GM21447 (cell line): Measurements from ENCODE around the gene HGFAC.

ENCODE experiments used
- ATAC-seq: cut with Tn5 transposase; IDR thresholded peaks from one replicate; pipeline ENCODE4 v1.9.1; 2021; ENCODE audit not compliant: unreplicated experiment

The HGFAC gene

DNA sequence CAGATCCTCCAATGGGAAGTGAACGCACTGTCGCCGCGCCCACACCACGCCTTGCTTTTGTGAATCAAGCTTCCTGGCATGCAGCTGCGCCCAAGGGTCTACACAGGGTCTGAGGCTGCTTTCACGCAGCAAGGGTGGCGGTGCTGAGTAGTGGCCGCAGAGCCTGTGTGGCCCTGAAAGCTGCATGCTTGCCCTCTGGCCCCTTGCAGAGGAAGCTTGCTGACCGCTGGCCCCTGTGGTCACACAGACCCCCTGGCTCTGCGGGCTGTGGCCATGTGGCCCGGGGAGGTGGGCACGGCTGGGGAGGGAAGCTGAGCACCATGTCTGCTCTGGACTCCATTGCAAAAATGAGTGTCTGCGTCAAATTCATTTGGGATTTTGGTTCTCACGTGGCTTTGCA, 30.1 kb downstream of the HGFAC start:
- no peak for ATAC-seq

DNA sequence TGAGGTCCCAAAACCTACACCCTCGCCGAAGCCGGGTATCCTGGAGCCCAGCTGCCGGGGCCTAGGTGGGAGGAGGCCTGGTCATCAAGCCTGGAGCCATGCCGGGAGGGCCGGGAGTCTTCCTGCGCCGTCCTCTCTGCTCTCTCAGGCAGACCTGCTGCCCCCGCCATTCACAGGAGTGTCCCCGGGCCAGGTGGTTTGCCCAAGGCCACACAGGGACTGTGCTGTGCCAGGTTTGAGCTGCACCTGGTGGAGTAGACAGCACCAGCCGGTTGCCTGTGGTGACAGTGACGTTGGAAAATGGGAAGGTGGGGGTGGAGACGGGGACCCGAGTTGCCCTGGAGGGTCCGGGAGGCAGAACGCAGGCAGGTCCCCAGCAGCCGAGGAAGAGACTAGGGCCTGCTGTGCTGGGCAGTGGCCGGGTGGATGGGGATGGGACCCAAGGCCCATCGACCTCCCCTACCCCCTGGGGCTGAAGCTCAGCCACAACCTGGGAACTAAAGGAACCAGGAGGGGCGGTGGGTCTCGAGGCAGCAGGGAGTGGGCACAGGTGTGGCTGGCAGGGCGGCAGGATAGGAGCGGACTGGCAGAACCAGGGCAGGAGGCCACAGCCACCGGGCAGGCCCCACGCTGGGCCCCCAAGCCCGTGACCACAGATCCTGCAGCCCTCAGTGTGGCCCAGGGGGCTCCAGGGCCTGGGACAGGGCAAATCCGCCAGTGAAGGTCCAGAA, 30.8 kb downstream of the HGFAC start:
- ATAC-seq: no peak

DNA sequence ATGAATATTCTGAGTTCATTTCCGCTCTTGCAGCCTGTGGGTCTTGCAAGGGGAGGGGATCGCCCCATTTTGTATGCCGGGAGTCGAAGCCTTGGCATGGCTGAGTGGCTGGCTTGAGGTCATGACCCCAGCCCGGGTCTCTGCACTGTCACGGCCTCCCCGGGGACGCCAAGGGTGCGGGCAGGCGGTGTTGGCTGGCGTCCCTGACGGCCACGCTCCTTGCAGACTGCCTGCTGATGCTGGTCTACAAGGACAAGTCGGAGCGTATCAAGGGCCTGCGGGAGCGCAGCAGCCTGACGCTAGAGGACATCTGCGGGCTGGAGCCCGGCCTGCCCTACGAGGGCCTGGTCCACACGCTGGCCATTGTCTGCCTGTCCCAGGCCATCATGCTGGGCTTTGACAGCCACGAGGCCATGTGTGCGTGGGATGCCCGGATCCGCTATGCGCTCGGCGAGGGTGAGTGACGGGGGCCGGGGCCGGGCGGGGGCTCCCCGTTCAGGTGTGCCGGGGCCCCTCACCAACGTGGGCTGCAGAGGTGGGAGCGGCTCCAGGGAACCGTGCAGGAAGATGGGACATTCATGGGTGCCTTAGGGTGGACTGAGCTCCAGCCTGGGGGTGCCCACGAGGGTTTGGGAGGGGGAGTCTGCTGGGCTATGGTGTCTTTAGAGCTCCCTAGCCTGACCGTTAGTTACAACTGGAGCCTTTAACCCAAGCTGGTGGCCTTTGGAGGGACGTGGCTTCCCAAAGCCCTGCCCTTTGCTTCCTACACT, 31.6 kb downstream of the HGFAC start:
- ATAC-seq: no peak

DNA sequence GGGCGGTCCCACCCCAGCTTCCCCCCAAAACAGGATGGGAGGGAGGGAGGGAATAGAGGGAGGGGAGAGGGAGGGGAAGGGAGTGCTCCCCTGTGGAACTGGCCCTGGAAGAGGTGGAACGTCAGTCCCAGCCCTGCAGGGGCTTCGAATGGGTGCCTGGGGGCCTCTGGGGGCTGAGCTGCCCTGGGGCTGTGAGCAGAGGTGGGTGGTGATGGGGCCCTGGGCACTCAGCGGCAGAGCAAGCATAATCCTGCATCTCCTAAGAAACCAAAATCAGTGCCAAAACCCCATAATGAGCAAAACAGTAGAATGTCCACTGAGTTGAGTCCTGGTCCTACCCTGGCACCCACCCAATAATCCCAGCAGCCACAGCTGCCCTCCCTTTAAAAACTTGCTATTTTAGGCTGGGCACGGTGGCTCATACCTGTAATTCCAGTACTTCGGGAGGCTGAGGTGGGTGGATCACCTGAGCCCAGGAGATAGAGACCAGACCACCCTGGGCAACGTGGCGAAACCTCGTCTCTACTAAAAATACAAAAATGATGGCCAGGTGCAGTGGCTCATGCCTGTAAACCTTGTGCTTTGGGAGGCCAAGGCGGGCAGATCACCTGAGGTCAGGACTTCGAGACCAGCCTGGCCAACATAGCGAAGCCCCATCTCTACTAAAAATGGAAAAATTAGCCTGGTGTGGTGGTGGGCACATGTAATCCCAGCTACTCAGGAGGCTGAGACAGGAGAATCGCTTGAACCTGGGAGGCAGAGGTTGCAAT, 32.4 kb downstream of the HGFAC start:
- no peak for ATAC-seq

DNA sequence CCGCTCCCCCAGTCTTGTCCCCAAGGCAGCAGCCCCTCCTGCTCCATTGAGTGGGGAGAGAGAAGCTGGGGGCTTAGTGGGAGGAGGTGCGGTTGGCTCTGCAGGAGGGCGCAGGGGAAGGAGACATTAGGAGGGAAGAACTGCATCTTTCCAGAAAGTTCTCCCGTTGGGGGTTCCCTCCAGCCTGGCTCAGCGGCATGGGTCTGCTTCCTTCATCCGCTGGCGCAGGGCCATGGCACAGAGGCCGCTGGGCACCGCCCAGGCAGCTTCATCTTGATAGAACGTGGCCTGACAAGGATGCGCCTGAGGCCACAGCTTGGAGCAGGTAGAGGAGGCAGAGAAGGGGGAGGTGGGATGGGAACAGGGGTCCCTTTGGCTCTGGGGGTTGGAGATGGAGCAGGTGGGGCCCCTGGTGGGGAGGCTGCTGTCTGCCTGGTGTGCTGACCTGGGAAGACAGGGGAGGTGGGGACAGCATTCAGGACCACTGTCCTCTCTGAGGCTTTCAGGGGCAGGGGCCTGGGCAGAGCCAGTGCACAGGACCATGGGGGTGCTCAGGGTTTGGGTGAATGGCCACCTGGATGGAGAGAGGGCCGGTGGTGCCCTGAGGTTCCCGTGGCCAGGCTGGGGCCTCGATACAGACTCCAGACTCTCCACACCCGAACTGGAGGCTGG, 33.4 kb downstream of the HGFAC start:
- ATAC-seq: no peak

DNA sequence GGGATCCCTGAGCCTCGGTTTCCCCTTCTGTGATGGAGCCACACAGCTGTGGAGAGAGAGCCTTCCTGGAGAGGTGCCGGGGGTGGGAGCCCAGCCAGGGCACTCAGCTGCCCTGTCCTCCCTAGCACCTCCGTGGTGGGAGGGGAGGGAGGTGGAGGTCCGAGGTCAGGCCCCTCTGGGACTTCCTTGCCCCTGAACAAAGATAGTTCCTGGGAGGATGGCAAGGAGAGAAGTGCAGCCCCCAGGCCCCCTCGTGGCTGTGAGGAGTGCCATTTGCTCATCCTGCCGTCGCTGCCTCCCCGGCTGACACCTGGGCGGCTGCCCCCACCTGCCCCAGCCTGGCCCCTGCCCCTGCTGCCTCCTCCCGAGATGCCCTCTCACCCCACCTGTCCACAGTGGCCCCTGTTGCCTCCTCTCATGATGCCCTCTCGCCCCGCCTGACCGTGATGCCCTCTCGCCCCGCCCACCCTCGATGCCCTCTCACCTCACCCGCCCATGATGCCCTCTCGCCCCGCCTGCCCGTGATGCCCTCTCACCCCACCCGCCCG, 34.0 kb downstream of the HGFAC start:
- ATAC-seq: no peak

DNA sequence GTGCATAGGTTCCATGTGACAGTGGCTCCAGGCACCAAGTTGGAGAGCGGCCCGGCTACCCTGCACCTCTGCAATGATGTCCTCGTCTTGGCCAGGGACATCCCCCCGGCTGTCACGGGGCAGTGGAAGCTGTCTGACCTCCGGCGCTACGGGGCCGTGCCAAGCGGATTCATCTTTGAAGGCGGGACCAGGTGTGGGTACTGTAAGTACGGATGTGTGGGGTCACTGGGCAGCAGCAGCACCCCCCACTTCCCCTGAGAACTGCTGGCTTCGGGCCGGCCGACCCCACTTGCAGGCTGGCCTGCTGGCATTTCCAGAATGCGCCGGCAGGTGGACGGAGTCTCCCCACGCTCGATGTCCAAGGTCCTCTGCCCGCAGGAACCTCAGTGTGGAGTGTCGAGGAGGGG, 34.6 kb downstream of the HGFAC start:
- no peak for ATAC-seq

DNA sequence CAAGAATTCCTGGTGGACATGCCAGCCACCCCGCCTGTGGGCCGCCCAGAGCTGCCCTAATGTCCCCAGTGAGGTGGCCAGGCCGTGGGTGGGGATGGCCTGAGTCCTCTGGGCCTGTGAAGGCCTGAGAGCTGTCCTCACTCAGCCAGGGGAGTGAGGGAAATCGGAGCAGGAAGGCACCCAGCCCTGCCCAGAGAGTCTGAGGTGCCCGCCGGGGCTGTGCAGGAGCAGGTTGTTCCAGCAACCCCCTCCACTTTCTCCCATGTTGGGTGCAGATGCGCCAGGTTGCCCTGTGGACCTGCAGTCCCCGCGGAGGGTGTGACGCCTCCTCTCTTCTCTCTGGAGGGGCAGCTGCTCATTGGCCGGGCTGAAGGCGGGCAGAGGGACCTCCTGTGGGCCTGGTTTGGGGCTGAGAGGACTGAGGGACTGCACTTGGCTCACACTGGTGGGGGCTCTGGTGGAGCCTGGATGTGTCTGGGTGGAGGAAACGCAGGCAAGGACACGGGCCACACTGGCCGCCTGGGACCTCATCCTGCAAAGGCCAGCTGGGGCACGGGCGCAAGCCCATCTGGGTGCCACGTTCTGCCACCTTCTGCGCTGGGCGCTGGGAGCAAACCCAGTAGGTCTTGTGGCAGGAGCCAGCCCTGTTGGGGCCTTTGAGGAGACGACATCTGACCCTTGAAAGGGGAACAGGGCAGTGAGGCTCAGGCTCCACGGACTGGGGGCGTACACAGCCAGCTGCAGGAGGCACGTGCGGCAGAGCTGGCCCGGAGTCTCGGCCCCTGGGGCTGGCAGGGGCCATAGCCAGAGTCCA, 35.4 kb downstream of the HGFAC start:
- ATAC-seq: no peak

DNA sequence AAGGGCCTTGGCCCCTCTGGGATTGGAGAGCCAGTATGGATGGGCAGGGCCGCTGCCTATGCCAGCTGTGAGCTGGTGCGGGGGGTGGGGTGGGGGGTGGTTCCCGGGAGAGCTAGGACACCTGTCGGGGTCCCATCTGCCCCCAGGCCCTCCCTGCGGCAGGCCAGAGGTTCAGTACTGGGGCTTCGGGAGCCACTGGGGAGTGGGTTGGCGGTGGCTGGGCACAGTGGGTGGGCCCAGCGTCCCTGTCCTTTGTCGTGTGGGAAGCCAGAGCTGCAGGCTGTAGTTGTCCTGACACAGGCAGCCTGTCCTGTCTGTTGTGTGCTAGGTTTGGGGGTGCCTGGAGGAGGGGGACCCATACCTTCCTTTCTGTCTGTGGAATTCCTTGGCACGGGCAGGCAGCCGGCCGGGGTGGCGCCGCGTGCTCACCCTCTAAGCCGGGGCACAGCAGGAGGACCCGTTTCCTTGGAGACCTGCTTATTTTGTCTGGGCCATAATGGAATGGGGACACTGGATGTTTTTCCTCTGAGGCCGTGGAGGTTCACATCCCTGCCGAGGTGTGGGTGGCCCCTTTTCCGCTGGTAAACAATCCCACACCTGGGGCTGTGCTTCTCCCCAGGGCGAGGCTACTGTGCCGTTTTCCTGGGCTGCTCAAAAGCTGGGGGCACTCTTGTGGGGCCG, 36.1 kb downstream of the HGFAC start:
- no peak for ATAC-seq

DNA sequence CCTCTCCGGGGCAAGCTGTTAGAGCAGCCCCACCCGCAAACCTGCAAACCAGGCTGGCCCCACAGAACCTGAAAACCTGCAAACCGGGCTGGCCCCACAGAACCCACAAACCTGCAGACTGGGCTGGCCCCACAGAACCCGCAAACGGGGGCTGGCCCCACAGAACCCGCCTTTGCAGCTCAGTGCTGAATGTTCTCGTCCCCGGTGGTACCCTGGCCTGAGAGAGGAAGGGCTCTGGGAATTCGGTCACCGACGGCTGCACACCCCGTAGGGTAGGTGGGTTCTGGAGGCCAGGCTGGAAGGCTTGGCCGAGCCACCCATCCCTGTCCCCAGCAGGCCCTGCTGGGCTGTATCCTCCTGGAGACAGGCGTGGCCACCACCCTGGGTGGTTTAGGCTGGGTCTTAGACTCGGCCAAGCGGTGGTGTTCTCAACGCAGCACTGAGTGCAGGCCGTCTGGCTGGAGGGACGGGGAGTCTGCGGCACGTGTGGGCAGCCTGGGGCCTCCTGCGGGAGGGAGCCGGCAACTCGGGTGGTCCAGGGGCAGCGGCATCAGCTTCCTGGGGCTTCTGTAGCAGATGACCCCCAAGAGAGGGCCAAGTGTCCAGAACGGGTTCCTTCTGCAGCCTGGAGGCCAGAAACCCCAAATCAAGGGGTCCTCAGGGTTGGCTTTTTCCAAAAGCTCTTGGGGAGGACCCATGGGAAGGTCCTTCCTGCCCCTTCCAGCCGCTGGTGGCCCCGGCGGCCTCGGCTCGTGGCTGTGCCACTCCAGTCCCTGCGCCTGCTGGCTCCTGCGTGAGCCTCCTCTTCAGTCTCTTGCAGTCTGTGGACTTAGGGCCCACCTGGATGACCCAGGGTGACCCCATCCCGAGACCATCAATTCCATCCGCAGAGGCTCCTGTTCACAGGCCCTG, 36.9 kb downstream of the HGFAC start:
- no peak for ATAC-seq

DNA sequence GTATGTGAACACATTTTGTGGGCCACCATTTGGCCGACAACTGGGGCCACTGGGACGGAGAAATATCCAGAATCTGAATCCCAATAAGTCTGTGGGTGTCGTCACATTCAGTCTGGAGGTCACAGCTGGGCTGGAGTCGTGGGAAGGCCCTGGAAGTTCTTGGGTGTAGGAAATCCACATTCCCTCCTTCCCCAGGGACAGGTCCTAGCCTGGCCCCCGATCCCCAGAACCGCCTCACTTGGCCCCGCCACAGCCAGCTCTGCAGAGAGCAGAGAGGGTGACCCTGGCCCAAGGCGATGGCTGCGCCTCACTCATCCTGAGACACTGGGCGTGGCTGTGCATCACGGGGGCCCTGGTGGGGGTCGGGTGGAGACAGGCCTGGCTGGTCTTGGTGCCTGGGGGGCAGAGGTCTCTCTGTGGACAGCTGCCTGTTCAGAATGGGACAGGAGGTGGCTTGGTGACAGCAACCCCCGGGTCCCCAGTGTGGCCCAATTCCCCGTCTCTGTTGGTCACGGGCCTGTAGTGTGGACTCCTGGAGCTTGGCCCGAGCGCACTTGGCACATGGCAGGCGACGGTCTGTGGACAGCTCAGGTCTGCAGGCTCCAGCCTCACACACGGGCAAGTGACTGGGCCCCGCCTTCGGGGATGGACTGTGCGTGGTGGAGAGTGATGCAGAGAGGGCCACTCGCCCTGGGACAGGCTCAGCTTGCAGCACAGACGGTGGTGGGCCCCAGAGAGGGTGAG, 37.8 kb downstream of the HGFAC start:
- no peak for ATAC-seq

DNA sequence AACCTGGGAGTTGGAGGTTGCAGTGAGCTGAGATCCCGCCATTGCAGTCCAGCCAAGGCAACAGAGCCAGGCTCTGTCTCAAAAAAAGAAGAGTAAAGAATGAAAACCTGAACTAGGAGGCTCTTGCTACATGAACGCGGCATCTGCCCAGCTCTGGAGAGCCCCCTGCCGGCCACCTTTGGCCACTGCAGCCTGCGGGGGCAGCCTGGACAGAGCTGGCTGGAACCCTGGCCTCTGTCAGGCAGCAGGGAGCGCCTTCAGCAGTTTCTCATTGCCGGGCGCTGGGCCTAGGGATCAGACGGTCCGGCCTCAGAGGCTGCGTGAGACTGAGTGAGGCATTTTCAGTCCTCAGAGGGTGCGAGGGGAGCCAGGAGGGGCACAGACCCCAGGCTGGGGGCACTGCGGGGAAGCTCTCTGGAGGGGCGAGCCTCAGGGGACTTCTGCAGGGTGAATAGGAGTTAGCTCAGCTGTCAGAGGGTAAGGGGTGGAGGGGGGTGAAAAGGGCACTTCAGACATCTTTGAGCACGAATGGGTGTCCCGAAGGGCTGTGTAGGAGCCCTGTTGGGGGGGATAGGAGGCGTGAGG, 38.9 kb downstream of the HGFAC start:
- ATAC-seq: no peak

DNA sequence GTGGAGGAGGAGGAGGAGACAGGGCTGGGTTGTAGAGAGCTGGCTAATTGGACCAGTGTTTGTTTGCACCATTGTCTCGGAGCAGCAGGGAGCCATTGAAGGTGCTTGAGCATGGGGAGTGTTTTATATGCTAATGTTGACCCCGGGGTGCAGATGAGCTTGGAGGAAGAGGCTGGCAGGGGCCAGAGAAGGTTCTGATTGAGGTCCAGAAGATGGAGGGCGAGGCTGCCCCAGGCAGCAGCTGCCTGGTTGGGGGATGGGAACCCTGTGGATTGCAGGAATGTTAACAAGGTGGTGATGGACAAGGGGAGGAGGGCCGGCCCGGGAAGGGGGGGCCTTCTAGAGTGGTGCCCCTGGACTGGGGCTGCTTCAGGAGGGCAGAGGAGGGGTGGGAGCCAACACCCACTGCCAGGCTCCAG, 39.4 kb downstream of the HGFAC start:
- ATAC-seq: no peak

DNA sequence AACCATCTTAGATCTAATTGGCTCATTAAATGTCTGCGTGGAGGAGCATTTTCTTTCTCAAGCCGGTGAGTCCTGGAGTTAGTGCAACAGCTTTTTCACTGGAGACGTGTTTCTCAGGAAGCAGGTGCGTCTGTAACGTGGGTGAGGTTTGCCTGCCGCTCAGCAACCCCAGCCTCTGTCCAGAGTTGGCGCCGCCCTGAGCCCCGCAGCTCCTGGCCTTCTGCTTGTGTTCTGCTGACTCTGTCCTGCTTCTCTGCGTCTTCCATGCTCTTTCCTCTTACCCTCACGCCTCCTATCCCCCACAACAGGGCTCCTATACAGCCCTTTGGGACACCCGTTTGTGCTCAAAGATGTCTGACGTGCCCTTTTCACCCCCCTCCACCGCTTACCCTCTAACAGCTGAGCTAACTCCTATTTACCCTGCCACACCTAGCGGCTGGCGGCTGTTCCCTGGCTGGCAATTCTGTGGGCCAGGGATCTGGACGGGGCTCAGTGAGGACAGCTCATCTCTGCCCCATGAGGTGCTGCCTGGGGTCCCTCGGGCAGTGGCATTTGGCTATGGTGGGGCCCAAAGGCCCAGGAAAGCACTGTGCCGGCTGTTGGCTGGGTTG, 40.1 kb downstream of the HGFAC start:
- no peak for ATAC-seq

DNA sequence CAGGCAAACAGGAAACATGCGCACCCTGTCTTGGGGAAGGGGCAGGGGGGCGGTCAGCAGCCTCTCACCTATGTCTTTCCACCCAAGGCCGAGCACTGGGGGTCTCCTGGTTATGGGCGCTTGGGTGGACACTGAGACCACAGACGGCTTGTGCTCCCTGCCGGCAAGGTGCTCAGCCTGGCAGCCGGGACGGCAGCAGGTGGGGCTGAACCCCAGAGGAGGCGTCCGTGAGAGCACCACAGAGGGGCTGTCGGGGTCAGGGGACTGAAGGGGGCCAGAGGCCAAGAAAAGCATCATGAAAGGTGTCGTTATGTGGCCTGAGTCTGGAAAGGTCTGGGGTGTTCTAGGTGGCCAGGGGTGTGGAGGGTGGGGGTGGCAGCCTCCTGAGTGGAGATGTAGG, 40.9 kb downstream of the HGFAC start:
- ATAC-seq: no peak

DNA sequence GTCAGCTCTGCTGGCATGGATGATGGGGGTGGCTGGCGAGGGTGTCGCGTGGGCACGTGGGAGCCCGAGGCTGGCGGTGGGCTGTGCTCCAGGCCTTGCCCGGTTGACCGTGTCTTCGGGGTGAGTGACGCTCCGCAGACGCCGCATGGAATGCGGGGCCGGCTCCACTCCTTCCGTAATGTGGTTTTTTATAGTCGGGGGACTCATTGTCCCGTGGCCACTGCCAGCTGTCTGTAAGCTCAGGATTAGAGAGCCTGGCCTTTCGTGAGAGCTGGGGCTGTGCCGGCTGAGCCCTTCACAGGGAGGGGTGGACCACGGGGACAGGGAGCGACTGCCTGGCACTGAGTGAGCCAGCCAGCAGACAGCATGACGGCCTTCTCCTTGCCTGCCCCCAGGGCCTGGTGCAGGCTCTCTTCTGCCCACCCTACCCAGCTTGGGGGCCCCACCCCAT, 41.7 kb downstream of the HGFAC start:
- no peak for ATAC-seq
